Stimulated activated CD4-positive, alpha-beta T cell treated with anti-CD3 and anti-CD28 coated beads, Interleukin-4, amount 100 ng/mL, for 24 hours (primary cell): ENCODE results near the gene FKBP2.

ENCODE experiments used
- DNase-seq: peaks from one replicate; pipeline ENCODE4 v3.0.0-alpha.2; 2020

Gene FKBP2

DNA sequence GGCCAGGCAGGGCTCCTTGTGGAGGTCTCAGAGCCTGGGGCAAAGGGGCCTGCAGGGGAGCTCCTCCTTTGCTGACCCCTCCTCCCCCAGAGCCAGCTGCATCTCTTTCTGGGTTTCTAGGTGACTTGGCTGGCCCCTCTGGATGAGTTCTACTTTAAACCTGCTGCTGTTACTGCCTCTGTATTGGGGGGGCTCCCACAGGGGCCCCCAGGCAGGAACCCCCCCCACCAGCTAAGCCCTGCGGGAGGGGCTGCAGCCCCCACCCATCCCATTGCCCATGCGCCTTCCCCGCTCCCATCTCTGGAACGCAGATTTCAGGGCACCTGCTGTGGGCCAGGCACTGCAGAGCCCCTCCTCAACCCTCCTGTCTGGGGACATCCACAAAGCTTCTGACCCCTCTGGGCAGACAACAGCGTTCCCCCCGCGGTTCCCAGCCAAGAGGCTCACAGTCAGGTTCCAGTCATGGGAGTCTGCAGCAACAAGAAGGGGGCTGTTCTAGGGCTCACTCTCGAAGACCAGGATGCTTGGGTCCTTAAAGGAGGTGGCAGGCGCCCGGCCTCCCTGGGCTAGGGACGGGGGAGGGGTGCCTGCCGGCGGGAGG is 9.6 kb downstream of the FKBP2 start:
- no peak for DNase-seq

DNA sequence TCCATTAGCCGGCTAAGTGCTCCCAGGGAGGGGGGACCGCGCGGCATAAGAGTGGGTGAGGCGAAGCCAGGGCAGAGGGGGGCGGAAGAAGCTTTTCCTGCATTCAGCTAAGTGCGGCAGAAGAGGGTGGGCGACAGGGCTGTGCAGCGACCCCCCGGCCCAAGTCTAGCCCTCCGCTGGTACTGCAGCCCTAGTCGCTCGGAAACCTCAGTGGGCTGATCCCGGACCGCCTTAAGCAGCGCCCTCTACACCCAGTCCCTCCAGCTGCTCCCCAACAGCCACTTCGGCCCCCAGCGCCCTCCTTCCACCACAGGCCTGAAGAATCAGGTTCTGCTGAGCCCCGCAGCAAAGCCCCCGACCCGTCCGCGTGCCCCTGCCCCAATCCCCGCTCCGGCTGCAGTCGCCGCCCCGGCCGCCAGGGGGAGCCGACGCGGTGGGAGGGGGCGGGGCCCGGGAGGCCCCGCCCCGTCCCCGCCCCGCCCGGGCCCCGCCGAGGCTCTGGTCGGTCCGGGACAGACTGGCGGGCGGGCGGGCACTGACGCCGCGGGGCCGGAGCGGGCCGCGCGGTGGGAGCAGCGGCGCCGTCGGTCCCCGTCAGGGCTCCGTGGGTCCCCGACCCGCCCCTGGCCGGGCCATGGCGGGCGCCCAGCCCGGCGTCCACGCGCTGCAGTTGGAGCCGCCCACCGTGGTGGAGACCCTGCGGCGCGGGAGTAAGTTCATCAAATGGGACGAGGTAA is 10.3 kb downstream of the FKBP2 start, which contains the start of gene PLCB3:
Gene PLCB3, plus strand, starts transcription at position 515 of the 737 bp plus-strand sequence. Its CDS starts 120 bp downstream, at position 635.
- peak; percentile 62 for DNase-seq

DNA sequence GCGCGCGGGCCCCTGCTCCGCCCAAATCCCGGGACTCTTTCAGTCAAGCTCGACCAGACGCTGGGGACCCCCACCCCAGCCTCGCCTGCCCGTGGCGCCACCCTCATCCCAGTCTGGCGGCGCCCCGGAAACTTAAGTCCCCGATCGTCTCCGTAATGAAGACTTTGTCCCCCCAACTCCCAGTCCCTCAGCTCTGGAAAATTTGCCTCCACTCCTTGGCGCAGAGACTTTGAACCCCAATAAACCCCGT is 10.8 kb downstream of the FKBP2 start:
- no peak for DNase-seq

DNA sequence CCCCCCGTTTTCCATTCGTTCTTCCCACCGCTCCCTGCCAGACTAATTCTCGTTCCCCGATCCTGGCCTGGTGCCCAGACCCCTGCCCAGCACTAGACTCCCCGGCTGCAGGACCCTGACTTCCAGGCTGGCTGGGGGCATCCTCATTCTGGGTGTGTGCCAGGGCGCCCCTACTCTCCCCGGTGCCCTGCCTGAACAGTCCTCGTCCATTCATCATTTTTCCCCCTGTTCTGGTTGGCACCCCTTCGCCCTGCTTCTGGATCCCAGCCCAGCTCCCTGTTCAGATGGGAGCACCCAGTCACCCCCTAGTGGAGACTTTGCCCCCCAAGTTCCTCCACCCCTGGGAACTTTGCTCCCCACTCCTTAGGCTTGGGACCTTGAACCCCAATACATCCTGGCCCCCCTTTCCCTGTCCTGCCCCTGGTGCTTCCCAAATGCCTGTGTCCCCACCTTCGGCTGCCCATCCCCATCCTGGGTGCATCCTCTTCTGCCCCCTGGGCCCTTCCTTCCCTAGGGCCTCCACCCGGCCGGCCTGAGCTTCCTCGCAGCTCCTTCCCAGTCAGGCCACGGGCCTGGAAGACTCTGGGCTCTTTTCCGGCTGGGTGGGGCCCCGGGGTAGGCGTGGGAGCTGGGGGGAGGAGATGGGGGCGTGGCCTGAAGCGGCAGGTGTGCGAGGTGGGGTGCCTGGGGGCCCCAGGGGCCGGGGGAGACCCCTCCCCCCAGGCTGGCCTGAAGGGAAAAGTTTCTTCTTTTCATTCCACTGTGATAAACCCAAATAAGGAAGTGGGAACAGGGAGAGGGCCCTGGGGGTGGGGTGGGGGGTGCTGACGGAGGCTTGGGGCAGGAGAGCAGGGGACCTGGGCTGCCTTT is 11.3 kb downstream of the FKBP2 start:
- no peak for DNase-seq

DNA sequence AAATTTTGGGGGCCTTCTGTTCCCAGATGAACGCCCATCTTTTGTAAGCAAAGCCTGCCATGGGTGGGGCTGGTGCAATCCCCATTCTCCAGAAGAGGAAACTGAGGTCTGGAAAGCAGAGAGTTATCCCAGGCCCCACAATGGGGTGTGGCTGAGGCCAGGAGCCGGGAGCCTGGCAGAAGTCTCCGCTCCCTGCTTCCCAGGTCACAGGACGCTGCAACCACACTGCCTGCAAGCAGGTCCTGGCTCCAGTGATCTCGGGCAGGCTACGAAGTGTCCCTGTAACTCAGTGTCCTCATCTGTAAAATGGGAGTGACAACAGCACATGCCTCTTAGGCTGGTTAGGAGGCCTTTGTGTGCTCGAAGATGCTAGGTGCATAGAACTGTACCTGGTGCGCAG is 12.1 kb downstream of the FKBP2 start:
- no peak for DNase-seq

DNA sequence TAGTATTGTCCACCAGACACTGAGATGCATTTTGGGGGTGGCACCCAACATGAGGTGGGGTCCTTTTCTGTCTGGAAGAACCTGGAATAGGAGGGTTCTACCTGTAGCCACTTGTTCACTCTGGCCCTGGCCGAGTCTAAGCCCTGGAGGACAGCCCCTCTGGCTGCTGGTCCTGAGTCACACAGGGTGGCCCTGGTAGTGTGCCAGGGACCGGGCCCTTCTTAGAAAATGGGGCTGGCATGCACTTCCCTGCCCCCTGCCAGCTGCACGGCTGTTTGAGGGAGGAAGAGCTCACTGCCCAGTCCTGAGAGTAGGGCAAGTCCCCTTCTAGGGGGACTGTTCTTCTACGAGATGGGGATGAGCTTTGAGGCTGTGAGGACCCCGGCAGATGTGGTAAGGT is 12.6 kb downstream of the FKBP2 start:
- DNase-seq, result no peak

DNA sequence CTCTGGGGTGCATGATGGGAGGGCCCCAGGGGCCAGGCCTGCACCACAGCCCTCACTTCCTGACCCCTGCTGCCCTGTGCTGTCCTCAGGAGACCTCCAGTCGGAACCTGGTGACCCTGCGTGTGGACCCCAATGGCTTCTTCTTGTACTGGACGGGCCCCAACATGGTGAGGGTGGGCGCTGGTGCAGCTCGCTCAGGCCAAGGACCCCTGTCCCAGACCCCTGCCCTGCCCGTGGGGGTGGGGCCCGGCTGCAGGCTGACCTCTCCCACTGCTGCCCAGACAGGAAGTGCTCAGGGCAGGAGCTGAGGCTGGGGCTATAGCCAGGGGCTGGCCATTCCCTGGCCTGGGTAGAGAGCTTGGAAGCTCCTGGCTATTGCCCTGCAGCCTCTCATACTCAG is 13.4 kb downstream of the FKBP2 start:
- DNase-seq, result no peak

DNA sequence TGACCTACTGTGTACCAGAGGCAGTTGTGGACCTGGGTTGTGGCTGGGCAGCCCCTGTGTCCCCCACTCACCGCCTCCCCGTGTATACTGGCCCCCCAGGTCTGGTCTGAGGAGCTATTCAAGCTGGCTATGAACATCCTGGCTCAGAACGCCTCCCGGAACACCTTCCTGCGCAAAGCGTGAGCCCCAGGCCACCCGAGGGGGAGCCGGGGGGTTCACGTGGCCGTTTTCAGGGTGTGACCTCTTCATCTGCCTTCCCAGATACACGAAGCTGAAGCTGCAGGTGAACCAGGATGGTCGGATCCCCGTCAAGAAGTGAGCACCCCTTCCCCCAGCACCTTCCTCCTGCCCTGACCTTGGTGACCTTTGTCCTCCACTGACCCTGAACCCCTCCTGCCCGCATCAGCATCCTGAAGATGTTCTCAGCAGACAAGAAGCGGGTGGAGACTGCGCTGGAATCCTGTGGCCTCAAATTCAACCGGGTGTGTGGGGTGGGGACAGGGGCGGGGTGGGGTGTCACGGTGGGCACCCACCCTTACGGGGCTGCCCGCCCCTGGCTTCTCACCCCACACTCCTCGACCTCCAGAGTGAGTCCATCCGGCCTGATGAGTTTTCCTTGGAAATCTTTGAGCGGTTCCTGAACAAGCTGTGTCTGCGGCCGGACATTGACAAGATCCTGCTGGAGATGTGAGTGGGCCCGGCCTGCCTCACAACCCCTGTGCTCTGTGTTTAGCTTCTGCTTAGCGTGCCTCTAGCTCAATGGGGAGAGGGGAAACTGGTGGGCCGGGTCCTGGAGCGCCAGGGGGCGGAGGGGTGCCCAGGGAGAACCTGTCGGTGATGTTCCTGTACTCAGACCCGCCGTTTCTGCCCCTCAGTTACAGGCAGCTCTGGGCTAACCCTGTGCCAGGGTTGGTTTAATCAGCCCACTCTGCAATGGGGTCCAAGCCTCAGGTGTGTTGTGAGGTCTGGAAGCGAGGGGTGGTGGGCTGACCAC is 14.5 kb downstream of the FKBP2 start:
- no peak for DNase-seq

DNA sequence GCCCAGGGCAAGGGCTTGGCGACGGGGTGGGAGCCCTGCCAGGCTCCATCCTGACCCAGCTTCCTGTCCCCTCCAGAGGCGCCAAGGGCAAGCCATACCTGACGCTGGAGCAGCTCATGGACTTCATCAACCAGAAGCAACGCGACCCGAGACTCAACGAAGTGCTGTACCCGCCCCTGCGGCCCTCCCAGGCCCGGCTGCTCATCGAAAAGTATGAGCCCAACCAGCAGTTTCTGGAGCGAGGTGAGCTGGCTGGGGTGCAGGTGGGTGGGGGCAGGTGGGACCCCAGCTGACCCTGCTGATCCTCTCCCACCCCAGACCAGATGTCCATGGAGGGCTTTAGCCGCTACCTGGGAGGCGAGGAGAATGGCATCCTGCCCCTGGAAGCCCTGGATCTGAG is 15.4 kb downstream of the FKBP2 start:
- no peak for DNase-seq

DNA sequence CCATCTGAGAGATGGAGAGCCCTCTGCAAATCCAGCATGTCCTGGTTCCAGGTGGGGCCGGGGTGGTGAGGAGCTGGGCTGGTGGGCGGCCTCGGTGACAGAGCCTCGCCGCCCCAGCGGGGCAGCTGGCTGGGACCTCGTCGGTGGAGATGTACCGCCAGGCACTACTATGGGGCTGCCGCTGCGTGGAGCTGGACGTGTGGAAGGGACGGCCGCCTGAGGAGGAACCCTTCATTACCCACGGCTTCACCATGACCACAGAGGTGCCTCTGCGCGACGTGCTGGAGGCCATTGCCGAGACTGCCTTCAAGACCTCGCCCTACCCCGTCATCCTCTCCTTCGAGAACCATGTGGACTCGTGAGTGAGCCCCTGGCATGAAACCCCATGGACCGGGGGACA is 17.5 kb downstream of the FKBP2 start:
- no peak for DNase-seq

DNA sequence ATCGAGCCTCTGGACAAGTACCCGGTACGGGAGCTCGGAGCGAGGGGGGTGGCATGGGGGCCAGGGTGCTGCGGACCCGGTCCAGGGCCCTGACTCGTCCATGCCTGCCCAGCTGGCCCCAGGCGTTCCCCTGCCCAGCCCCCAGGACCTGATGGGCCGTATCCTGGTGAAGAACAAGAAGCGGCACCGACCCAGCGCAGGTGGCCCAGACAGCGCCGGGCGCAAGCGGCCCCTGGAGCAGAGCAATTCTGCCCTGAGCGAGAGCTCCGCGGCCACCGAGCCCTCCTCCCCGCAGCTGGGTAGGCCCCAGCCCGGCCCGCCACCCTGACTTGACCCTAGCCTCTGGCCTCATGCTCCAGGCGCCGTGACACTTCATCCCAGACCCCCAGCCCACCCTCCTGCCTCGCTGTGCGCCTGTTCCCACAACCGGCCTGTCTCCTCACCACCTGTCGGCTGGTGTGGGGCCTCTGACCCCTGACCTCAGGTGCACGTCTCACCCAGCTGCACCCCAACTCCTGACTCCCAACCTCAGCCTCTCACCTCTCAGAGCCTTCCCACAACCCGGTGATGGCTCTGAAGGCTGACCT is 18.1 kb downstream of the FKBP2 start:
- DNase-seq, result no peak

DNA sequence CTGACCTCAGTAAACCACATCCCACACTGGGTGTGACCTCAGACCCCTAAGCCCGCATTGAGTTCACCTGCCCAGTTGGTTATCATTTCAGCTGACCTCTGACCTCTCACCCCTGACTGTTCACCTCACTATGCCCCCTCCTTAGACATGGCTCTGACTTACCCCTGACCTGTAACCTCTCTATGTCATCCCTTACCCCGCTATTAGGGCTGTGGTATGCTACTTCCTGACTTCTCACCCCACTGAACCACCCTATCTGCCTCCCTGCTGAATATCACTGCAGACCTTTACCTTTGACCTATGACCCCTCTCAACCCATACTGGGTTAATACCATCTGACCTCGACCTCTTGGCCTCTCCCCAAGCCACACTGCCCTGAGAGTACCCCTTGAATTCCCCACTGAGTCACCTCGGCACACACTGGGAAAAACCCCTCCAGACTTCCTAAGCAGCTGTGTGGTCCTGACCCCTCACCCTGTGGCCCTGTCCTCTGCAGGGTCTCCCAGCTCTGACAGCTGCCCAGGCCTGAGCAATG is 18.7 kb downstream of the FKBP2 start:
- DNase-seq, result no peak

DNA sequence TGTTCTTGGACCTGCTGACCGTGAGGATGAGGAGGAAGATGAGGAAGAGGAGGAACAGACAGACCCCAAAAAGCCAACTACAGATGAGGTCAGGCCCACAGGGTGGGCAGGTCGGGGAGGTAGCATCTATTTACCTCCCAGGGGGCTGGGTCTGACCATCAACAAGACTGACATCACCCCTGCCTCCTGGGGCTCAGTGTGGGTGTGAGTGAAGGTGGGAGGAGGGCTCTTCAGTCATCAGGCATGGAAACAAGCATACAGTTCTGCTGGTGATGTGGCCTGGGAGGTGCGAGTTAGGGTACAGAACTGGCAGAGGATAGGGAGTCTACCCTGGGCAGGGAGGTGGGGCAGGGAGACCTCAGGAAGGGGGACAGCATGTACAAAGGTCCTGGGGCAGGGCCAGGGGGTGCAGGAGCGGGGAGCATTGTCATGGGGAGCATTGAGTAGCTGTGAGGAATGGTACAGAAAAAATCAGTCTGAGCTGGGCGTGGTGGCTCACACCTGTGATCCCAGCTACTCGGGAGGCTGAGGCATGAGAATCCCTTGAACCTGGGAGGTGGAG is 19.3 kb downstream of the FKBP2 start:
- no peak for DNase-seq

DNA sequence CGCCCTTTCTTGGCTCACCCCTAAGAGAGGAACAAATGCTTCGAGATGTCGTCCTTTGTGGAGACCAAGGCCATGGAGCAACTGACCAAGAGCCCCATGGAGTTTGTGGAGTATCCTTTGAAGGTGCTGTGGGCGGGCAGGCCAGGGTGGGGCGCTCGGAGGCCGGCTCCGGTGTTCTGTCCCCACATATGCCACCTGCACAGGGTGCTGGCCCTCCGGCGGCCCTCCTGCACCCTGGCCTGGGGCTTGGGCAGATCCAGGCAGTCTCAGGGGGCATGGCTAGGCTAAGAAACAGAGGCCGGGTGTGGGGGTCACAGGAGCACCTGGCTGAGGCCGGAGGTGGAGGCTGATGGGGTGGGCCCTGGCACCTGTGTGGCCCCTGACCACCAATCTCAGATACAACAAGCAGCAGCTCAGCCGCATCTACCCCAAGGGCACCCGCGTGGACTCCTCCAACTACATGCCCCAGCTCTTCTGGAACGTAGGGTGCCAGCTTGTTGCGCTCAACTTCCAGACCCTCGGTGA is 20.7 kb downstream of the FKBP2 start:
- DNase-seq, result no peak

DNA sequence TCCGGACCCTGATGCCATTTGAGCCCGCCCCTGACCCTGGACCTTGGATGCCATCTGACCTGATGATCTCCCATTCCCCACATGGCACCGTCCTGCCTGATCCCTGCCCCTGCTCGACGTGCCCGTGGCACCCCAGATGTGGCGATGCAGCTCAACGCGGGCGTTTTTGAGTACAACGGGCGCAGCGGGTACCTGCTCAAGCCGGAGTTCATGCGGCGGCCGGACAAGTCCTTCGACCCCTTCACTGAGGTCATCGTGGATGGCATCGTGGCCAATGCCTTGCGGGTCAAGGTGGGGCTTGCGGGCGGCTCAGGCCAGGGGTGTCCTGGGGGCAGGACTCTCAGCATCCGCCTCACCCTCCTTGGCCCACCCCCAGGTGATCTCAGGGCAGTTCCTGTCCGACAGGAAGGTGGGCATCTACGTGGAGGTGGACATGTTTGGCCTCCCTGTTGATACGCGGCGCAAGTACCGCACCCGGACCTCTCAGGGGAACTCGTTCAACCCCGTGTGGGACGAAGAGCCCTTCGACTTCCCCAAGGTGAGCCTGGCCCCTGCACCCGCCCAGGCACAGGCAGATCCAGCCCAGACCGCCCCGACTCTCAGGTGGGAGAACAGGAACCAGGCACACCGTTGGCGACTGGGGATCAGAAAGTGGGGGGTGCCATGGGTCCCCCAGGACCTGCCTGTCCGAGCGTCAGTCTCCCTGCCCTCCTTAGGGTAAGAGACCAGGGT is 21.5 kb downstream of the FKBP2 start:
- no peak for DNase-seq

DNA sequence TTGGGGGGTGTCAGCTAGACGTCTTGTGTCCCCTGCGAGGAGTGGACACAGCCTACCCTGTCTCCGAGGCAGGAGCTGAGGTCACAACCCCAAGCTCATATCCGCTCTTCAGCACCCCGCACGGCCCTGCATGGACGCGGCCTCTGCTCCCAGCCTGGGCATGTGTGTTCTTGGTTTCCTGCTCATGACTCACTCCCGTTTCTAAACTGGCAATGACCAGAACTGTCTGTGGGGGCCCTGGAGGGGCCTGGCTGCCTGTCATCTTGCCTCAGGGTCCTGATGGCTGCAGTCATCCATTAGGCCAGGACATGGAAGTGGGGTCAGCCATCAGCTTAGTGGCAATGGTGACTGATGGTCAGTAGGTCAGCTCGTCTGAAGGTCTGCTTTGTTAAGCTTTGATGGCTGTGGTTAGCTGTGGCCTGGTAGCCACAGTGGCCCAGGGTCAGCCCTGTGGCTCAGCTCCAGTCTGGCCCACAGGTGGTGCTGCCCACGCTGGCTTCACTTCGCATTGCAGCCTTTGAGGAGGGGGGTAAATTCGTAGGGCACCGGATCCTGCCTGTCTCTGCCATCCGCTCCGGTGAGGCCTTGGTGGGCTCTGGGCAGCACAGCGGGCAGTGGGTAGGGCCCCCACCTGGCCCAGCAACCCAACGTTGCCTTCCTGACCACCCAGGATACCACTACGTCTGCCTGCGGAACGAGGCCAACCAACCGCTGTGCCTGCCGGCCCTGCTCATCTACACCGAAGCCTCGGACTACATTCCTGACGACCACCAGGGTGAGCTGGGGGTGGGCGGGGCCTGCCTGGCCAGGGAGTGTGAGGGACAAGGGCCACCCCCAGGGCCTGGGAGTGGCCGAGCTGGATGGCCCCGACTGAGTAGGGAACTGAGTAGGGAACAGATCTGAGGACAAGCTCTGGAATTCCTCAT is 22.4 kb downstream of the FKBP2 start:
- no peak for DNase-seq

DNA sequence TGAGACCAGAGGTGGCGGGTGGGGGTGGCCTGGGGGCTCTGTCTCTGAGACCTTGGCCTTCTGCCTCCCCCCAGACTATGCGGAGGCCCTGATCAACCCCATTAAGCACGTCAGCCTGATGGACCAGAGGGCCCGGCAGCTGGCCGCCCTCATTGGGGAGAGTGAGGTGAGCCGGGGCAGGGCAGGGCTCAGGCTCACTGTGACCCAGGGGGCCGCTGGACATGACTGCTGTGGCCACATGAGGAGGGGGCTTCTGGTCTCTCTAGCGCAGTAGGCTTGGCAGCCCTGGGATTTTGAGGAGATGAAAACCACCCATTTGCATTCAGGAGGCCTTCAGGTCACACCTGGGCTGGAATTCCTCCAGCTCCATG is 23.0 kb downstream of the FKBP2 start:
- no peak for DNase-seq

DNA sequence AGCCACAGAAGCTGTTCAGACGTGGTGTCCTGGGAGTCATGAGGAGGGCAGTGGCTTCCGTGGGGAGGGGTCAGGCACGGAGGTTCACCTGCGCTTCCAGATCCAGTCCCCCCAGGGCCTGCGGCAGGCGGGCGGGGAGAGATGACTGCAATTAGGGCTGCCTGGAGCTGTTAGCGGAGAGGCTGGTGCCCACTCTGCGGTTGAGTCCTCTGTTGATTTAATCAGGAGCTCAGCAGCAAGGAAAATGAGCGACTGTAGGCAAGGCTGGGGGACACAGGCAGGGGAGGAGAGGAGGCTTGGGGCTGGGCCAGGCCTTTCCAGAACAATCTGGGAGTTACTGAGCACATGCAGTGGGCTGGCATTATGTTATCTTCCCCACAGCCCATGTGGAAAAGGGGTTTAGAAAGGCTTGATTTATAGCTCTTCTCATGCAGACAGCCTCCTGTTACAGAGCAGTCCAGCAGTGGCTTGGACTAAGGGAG is 23.5 kb downstream of the FKBP2 start:
- DNase-seq, result no peak
